Keratinocyte (primary cell): Measurements from ENCODE around the gene KNL1. TPM values are rescaled to one million over a fixed set of nuclear protein-coding genes. Genes with fewer than 3 reads are reported as not detected.
"Not testable (repeated sequence)": the region's sequence is repeated elsewhere in the genome, so short reads cannot be mapped to it uniquely, and the experiment has no call there.

Source experiments
- DNase-seq: peaks from one replicate; pipeline ENCODE4 v3.0.0-alpha.2; 2011; ENCODE audit warnings: low read depth, missing footprints, low spot score
- FAIRE-seq: peaks from 2 replicates; lab custom pipeline; 2011; peaks lifted over from hg19 to GRCh38; lab: Jason Lieb, UNC
- H2AFZ ChIP-seq: 2 replicates; pipeline ENCODE4 v1.6.0; 2012; ENCODE audit warnings: low read length, control low read depth, inconsistent platforms; ENCODE audit not compliant: control insufficient read depth
- H3K27ac ChIP-seq: 2 replicates; pipeline ENCODE4 v1.5.1; 2011; ENCODE audit warnings: low read length; ENCODE audit not compliant: control insufficient read depth, insufficient read depth
- H3K27me3 ChIP-seq: 3 replicates; pipeline ENCODE4 v1.6.0; 2011; ENCODE audit warnings: low read length; ENCODE audit not compliant: control insufficient read depth, insufficient read depth; ENCODE audit errors: extremely low read depth
- H3K36me3 ChIP-seq, 2 experiments: 2 replicates in 1 of 2; 3 replicates in 1 of 2; pipeline ENCODE4 v1.5.1; 2011; ENCODE audit warnings: low read length in 2 of 2, mild to moderate bottlenecking in 1 of 2; ENCODE audit not compliant: control insufficient read depth in 2 of 2, insufficient read depth in 2 of 2; ENCODE audit errors: extremely low read depth in 1 of 2
- H3K4me1 ChIP-seq: 3 replicates; pipeline ENCODE4 v1.5.1; 2011; ENCODE audit warnings: low read length; ENCODE audit not compliant: control insufficient read depth, insufficient read depth; ENCODE audit errors: extremely low read depth
- H3K4me2 ChIP-seq: 3 replicates; pipeline ENCODE4 v1.6.0; 2011; ENCODE audit warnings: low read depth, low read length; ENCODE audit not compliant: control insufficient read depth, insufficient read depth; ENCODE audit errors: extremely low read depth
- H3K4me3 ChIP-seq, 3 experiments: fragments of 200-600 bp in 1 of 3; sonication (generic) in 1 of 3; 2 replicates in 2 of 3; 3 replicates in 1 of 3; pipeline ENCODE4 v1.5.1; 2011 to 2016; ENCODE audit warnings: low read length in 3 of 3, mild to moderate bottlenecking in 3 of 3, control low read depth in 2 of 3, inconsistent platforms in 1 of 3, low read depth in 1 of 3, mixed read lengths in 1 of 3, mixed run types in 1 of 3, moderate library complexity in 1 of 3; ENCODE audit not compliant: control insufficient read depth in 2 of 3, insufficient read depth in 2 of 3; ENCODE audit errors: extremely low read depth in 1 of 3
- H3K79me2 ChIP-seq: 2 replicates; pipeline ENCODE4 v1.6.0; 2012; ENCODE audit warnings: low read length; ENCODE audit not compliant: control insufficient read depth, insufficient read depth
- H3K9ac ChIP-seq: 3 replicates; pipeline ENCODE4 v1.6.0; 2011; ENCODE audit warnings: low read length; ENCODE audit not compliant: control insufficient read depth, insufficient read depth; ENCODE audit errors: extremely low read depth
- H3K9me1 ChIP-seq: 3 replicates; pipeline ENCODE4 v1.6.0; 2011; ENCODE audit warnings: low read length; ENCODE audit not compliant: control insufficient read depth, insufficient read depth; ENCODE audit errors: extremely low read depth
- H3K9me3 ChIP-seq: 2 replicates; pipeline ENCODE4 v1.5.1; 2012; ENCODE audit warnings: low read depth, low read length; ENCODE audit not compliant: control insufficient read depth
- H4K20me1 ChIP-seq: 3 replicates; pipeline ENCODE4 v1.6.0; 2011; ENCODE audit warnings: low read length; ENCODE audit not compliant: control insufficient read depth, insufficient read depth; ENCODE audit errors: extremely low read depth
- EZH2 ChIP-seq: IDR thresholded peaks from one replicate; pipeline ENCODE4 v1.6.1; 2012; ENCODE audit warnings: inconsistent platforms, mild to moderate bottlenecking, low read length, moderate library complexity
- dilution Hi-C: fragments of 300-500 bp; cut with MboI; formaldehyde crosslinking; loops from one replicate; pipeline ENCODE4 v1.7.0; 2020; ENCODE audit warnings: low sequenced_read_pairs; ENCODE audit not compliant: extremely low pct_ligation_motif_present
- polyA plus RNA-seq, 5 experiments: library from polyadenylated mRNA; depleted of rRNA in 3 of 5; stranded (reverse) in 3 of 5; stranded (forward) in 1 of 5; unstranded in 1 of 5; fragments of >200 nt; gene quantifications; 1 replicate in 1 of 5; 2 replicates in 3 of 5; 3 replicates in 1 of 5; pipeline versions ENCODE4 v1.2.1 to v1.2.3, GENCODE V29; 2011 to 2012; ENCODE audit warnings: missing spikeins in 2 of 5, low read depth in 1 of 5, low replicate concordance in 1 of 5
- TF ChIP-seq, protein P1 (sequence below), 3 experiments: IDR thresholded peaks in 1 of 3; conservative IDR thresholded peaks in 1 of 3; optimal IDR thresholded peaks in 1 of 3; 2 replicates in 2 of 3; 3 replicates in 1 of 3; pipeline versions ENCODE3 to v1.5.1; 2011; ENCODE audit warnings: low read length in 3 of 3, mild to moderate bottlenecking in 3 of 3, moderate library complexity in 2 of 3, control low read depth in 1 of 3, inconsistent platforms in 1 of 3; ENCODE audit not compliant: insufficient read depth in 2 of 3; ENCODE audit errors: extremely low read depth in 1 of 3

KNL1 gene
- polyA plus RNA-seq, 1 donor (not counting 4 experiments of a cell fraction or from before 2014, with no cell fraction given) = 6.9 TPM

DNA sequence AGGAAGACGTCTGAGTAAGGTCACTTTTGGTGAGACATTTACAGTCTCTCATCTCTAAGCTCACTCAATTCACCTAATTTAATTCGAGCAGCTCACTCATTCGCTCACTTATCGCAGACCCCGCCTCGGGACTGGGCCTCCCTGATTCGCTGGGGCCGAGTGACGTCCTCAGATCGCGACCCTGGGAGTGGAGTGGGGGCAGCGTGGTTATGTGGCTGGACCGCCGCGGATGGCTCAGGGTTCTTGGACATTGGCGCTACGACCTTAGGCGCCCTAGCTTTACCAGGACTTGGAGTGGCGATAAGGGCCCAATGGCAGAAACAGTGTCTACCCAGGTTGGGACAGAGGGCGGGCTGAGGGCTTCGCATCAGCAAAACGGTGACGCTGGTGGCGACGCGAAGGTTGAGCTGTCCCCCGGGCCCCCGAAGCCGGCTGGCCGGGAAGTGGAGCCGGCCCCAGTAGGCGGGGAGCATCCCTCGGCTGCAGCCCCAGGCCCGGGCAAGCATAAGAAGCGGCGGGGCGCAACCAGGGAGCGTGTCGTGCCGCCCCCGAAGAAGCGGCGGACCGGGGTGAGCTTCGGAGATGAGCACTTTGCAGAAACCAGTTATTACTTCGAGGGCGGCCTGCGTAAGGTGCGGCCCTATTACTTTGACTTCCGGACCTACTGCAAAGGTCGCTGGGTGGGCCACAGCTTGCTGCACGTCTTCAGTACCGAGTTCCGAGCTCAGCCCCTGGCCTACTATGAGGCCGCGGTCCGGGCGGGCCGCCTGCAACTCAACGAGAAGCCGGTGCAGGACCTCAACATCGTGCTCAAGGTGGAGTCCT, 24.7 kb upstream of the KNL1 start, which contains the start of gene RPUSD2:
Gene RPUSD2 (plus strand): TSS at position 171 of the 825 bp plus-strand sequence. CDS start 39 bp downstream, at position 210.
- H3K4me1 ChIP-seq = peaks cover 15% of the 10 kb centered on the region
- peak within 1 kb of the TSS; percentile 99 for H2AFZ ChIP-seq
- FAIRE-seq (peak; percentile 5), DNase-seq (peak; percentile 55)
- peak within 1 kb of the TSS; percentile 86 for H3K4me2 ChIP-seq
- TF ChIP-seq EZH2 = no peak
- TF ChIP-seq, protein P1, sequence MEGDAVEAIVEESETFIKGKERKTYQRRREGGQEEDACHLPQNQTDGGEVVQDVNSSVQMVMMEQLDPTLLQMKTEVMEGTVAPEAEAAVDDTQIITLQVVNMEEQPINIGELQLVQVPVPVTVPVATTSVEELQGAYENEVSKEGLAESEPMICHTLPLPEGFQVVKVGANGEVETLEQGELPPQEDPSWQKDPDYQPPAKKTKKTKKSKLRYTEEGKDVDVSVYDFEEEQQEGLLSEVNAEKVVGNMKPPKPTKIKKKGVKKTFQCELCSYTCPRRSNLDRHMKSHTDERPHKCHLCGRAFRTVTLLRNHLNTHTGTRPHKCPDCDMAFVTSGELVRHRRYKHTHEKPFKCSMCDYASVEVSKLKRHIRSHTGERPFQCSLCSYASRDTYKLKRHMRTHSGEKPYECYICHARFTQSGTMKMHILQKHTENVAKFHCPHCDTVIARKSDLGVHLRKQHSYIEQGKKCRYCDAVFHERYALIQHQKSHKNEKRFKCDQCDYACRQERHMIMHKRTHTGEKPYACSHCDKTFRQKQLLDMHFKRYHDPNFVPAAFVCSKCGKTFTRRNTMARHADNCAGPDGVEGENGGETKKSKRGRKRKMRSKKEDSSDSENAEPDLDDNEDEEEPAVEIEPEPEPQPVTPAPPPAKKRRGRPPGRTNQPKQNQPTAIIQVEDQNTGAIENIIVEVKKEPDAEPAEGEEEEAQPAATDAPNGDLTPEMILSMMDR (optimal IDR thresholded peaks at IDR 0.05 in 1 of 3, IDR thresholded peaks at IDR 0.05 in 1 of 3, conservative IDR thresholded peaks at IDR 0.05 in 1 of 3; ENCODE audit: extremely low read depth in 1 of 3, insufficient read depth in 2 of 3, low read length in 3 of 3) = no peak
- peak within 1 kb of the TSS; percentile 82 to 94 (median 91) for H3K4me3 ChIP-seq
- no peaks in the 10 kb centered on the region for H4K20me1 ChIP-seq
- no peaks in the 10 kb centered on the region for H3K27me3 ChIP-seq
- H3K9me3 ChIP-seq = no peaks in the 10 kb centered on the region
- H3K9me1 ChIP-seq = no peaks in the 10 kb centered on the region
- H3K9ac ChIP-seq = peak within 1 kb of the TSS; percentile 90
- peaks cover 26% of the 10 kb centered on the region for H3K79me2 ChIP-seq
- peak within 1 kb of the TSS; percentile 82 for H3K27ac ChIP-seq
- dilution Hi-C loops = no loop called here
- H3K36me3 ChIP-seq = peaks cover 16 to 18% of the 10 kb centered on the region in 2 experiments

- Histone ChIP-seq H3K4me1 (peaks cover 6% of the 10 kb centered on the region), H3K27ac (no peak overlapping the region), H3K9me3 (no peaks in the 10 kb centered on the region), H3K9me1 (no peaks in the 10 kb centered on the region), H4K20me1 (no peaks in the 10 kb centered on the region), H2AFZ (no peak overlapping the region), H3K27me3 (no peaks in the 10 kb centered on the region), H3K79me2 (peaks cover 14% of the 10 kb centered on the region), H3K36me3 (peaks cover 17 to 18% of the 10 kb centered on the region in 2 experiments), H3K4me3 (no peak overlapping the region), H3K4me2 (no peak overlapping the region), H3K9ac (no peak overlapping the region)
- no peak for FAIRE-seq
- dilution Hi-C loops = no loop called here
- TF ChIP-seq EZH2 = no peak
- TF ChIP-seq, protein P1 (optimal IDR thresholded peaks at IDR 0.05 in 1 of 3, IDR thresholded peaks at IDR 0.05 in 1 of 3, conservative IDR thresholded peaks at IDR 0.05 in 1 of 3; ENCODE audit: extremely low read depth in 1 of 3, insufficient read depth in 2 of 3, low read length in 3 of 3) = no peak
- no peak for DNase-seq
Measured at GRCh38 chr15:40575113-40575512, 18.9 kb upstream of the KNL1 start.

- H3K9me1 ChIP-seq, dilution Hi-C loops, H3K9me3 ChIP-seq, H3K27ac ChIP-seq, FAIRE-seq, H4K20me1 ChIP-seq, H3K79me2 ChIP-seq, H3K9ac ChIP-seq, H3K4me3 ChIP-seq, H2AFZ ChIP-seq, H3K4me2 ChIP-seq, H3K4me1 ChIP-seq, H3K27me3 ChIP-seq, DNase-seq: not testable (repeated sequence)
- peaks cover 11% of the 10 kb centered on the region in 2 experiments for H3K36me3 ChIP-seq
Measured at GRCh38 chr15:40576914-40577313, 17.1 kb upstream of the KNL1 start.
